GM21723 (cell line): ENCODE results near the gene RALA.
"Not testable (repeated sequence)": the region's sequence is repeated elsewhere in the genome, so short reads cannot be mapped to it uniquely, and the experiment has no call there.

Experiments
- ATAC-seq: cut with Tn5 transposase; IDR thresholded peaks from one replicate; pipeline ENCODE4 v1.9.1; 2021; ENCODE audit warnings: mild to moderate bottlenecking, moderate library complexity; ENCODE audit not compliant: unreplicated experiment

The RALA gene

DNA sequence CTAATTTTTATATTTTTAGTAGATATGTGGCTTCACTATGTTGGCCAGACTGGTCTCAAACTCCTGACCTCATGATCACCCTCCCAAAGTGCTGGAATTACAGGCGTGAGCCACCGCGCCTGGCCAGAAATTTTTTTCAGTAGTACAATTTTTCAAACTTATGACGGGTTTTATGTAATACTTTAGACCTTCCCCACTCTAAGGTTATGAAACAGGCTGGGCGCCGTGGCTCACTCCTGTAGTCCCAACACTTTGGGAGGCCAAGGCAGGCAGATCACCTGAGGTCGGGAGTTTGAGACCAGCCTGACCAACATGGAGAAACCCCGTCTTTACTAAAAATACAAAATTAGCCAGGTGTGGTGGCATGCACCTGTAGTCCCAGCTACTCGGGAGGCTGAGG lies 56.5 kb downstream of the RALA start:
- ATAC-seq = not testable (repeated sequence)

DNA sequence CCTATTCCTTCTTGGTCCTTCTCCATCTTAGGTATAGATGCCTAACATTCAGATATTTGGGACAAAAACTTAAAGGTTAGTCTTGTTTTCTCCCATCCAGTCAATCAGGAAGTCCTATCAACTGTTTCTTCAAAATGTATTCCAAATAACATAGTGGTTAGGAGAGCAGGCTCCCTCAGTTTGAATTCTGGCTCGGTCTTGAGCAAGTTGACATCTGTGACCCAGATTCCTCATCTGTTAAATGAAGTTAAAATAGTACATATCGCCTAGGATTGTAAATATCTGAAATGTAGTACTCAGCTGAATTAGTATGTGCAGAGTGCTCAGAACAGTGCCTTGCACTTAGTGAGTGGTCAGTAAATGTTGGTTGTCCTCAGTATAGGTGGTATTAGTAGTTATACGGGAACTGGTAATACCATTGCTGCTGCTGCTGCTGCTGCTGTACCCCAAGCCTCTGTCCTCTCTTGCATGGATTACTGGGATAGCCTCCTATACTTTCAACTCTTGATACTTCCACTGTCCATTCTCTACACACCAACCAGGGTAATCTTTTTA lies 58.6 kb downstream of the RALA start:
- no peak for ATAC-seq

DNA sequence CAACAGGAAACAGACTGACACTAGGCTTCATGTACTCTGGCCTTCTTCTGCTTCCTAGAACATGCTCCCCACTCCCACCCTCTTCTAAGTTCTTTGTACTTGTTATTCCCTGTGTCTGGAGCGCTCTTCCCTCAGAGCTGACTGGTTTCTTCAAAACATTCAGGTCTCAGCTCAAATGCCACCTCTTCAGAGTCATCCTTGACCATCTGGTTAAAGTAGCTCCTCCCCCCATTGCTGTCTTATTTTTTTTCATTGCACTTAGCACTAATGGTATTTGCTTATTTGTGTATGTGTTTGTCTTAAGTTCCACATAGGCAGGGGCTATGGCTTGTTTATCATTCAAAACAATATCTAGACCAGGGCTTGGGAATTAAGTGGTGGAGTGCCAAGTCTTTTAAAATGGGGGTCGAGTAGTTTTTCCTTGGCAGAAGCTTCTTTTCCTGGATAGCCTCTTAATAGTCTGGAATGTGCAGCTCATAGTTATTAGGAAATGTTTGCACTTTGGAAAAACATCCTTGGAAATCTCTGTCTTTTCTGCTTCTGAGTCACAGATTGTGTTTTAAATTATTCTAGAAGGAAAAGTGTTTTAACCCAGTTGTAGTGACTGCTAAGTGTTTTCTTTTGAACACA lies 60.0 kb downstream of the RALA start:
- ATAC-seq = no peak

GRCh38 chr7:39686261-39686924 lies 63.0 kb downstream of the RALA start:
- ATAC-seq = peak; percentile 84

- ATAC-seq = no peak
These were observed 65.5 kb downstream of the RALA start for GRCh38 chr7:39688611-39689480.

DNA sequence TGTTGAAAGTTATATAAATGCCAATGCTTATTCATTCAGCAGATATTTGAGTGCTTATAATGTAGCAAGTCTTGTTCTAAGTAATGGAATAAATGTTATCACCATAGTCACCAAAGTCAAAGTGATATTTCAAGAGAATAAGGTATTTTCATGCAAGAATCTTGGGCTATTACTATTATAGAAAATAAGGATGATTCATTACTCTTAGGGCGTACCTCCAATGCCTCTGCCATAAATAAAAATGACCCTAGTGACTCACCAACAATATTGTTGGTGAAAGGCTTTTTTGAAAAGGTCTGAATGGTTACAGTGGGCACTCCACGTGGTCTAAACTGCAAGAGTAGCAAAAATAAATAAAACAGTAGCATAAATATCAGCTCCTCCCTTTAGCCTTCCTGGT lies 68.4 kb downstream of the RALA start:
- ATAC-seq = no peak

DNA sequence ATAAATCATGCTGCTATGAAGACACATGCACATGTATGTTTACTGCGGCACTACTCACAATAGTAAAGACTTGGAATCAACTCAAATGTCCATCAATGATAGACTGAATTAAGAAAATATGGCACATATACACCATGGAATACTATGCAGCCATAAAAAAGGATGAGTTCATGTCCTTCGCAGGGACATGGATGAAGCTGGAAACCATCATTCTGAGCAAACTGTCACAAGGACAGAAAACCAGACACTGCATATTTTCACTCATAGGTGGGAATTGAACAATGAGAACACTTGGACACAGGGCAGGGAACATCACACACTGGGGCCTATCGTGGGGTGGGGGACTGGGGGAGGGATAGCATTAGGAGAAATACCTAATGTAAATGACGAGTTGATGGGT lies 69.7 kb downstream of the RALA start:
- not testable (repeated sequence) for ATAC-seq

DNA sequence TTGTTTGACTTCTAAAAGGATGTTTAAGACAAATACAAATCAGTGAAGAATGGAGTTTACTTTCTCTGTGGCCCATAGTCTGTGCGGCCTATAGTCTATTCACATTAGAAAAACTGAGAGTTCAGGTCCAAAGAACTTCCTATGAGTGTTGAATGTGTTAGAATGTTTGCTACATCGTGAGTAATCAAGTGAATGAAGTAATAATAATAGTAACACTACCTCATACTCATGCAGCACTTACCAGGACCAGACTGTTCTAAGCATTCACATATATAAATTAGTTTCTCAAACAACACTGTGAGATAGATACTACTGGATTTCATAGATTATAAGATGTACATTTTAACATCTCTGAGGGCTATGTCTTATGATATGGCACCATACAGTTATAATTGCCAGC lies 70.4 kb downstream of the RALA start:
- ATAC-seq = no peak

GRCh38 chr7:39695852-39696586 lies 72.6 kb downstream of the RALA start:
- ATAC-seq = no peak

DNA sequence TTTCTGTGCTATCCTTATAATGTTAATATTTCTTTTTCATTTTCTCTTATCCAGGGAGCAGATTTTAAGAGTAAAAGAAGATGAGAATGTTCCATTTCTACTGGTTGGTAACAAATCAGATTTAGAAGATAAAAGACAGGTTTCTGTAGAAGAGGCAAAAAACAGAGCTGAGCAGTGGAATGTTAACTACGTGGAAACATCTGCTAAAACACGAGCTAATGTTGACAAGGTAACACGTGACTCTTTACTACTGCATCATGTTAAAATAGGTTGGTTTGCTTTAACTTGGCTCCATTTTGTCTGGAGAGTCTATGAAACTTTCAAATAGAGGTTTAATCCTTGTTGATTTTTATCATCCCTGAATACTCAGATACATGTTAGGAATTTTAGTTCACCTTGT lies 73.3 kb downstream of the RALA start:
- ATAC-seq = no peak

DNA sequence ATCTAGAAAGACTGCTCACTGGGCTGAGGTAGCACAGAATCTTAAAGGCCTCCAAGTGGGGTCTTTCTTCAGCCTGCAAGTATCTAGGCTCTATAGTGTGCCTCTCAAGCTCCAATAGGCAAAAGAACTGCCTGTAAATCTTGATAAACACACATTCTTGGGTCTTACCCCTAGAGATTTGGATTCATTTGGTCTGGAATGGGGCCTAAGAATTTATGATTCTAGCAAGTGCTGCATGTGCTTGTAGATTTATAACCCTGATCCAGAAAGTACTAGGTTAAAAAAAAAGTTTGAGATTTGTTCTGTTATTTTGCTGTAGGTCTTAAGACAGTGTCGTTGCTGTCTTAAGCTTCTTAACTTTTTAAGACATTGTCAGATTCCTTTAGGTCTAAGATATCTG lies 74.1 kb downstream of the RALA start:
- ATAC-seq = no peak

GRCh38 chr7:39700165-39700564 lies 76.8 kb downstream of the RALA start:
- no peak for ATAC-seq

DNA sequence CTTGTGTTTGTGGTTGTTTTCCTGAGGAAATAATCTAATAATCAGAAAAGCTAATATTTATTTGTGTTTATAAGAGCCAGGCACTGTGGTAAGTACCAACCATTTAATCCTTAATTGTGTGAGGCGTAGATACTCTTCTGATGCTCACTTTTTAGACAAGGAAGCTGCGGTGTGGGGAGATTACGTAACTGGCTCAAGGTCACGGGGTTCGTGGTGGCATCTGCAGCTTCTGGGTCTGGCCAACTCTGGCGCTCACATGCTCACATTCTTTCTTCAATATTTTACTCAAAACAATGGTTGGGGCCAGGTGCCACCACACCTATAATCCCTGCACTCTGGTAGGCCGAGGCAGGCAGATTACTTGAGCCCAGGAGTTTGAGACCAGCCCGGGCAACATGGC lies 77.6 kb downstream of the RALA start:
- no peak for ATAC-seq

DNA sequence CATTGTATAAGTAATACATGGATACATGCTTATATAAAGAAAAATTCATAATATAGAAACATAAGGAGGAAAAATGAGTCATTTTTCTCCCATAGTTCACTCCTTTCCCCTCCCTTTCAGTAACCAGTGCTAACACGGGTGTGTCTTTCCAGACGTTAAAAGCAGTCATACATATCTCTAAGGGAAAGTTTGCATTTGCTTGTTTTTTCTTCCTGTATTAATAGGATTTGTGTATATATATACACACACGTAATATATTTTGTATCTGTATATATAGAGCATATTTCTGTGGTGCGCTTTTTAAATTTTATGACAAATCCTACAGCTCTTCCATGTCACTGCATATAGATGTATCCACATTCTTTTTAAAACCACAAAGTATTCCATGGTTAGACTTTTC lies 78.8 kb downstream of the RALA start:
- ATAC-seq = no peak

DNA sequence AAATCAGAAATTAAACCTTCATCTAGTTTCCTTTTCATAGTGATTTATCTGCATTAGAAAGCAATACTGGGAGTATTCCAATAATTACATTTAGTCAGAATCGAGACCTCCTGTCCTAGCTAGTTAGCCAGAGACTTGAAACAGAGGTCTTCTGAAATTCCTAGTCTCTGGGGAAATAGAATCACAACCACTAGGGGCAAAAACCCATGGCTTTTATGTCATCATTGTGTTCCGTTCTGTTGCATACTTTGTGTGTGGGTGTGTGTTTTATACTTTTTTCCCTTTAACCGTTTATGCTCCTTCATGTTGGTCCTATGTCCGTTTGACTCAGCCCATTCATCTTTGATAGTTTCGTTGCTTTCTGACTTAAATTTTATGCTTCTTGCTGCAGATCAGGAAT lies 79.8 kb downstream of the RALA start:
- ATAC-seq = no peak

GRCh38 chr7:39709029-39709428 lies 85.7 kb downstream of the RALA start:
- no peak for ATAC-seq

DNA sequence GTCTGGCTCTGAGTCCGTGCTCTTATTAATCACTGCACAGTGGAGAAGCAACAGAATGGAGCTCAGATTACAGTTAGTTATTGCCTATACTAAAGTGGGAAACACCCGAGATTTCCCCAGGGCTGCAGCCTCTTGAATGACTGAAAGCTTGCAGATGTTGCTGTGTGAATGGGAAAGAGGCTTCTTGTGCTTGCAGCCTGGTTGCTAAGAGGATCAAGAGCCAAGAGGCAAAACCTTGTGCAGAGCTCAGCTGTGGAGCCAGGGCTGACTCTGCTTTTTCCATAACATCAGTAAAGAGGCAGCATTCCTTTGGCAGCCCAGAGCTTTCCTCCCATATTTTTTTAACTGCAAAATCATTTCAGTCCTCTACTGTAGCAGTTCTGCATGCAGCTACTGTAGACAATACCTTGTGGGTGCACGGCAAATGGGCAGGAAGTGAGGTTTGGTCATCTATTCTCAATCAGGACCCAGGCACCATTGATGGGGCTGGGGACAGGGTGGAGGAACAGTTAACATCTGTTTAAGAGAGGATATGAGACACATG lies 86.5 kb downstream of the RALA start:
- ATAC-seq = peak; percentile 92

GRCh38 chr7:39712751-39713150 lies 89.4 kb downstream of the RALA start:
- no peak for ATAC-seq

DNA sequence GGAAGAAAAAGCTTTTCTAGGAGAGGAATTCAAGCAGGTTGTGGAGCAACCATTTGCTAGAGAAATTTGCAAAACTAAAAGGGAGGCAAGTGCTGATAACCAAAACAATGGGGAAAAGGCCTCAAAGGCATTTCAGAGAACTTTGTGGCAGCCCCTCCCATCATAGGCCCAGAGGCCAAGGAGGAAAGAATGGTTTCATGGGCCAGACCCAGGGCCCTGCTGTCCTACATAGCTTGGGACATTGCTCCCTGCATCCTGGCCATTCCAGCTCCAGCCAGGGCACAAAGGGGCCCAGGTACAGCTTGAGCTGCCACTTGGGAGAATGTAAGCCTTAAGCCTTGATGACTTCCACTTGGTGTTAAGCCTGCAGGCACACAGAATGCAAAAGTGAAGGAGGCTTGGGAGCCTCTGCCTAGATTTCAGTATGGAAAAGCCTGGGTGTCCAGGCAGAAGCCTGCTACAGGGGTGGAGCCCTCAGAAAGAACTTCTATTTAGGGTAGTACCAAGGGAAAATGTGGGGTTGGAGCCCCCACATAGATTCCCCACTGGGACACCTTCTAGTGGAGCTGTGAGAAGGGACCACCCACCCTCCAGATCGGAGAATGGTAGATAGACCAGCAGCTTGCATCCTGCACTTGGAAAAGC lies 91.2 kb downstream of the RALA start:
- ATAC-seq = no peak

DNA sequence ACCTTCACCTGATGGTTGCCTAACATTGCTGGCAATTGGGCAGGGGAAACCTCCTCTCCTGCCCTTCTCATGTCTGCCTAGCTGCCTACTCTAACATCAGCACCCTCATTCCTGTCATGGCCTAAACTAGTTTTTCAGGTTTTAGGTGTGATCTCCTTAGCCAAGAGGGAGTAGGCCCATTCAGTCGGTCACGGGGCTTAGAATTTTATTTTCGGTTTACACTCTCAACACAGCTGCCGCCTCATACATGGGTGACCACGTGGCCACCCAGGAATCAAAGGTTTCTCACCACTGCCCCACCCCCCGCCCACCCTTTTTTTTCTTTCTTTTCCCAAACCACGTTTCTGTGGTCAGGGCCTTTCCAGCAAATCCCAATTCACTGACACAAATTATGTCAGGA lies 97.2 kb downstream of the RALA start:
- no peak for ATAC-seq
